Neutrophil (primary cell): ENCODE data around the gene FXYD4.

ENCODE experiments used
- H3K27ac ChIP-seq: fragments of 200-600 bp; sonication (generic); 2 replicates; pipeline ENCODE4 v1.5.1; 2016; ENCODE audit warnings: mild to moderate bottlenecking, moderate library complexity
- H3K27me3 ChIP-seq: fragments of 200-600 bp; sonication (generic); 2 replicates; pipeline ENCODE4 v1.6.0; 2016; ENCODE audit warnings: mild to moderate bottlenecking
- H3K36me3 ChIP-seq: fragments of 200-600 bp; sonication (generic); 2 replicates; pipeline ENCODE4 v1.5.1; 2017
- H3K4me1 ChIP-seq, 2 experiments: fragments of 200-600 bp in 1 of 2; sonication (generic) in 1 of 2; 1 replicate in 1 of 2; 2 replicates in 1 of 2; pipeline versions ENCODE4 v1.5.1 to v1.6.1; 2013 to 2016; ENCODE audit warnings: low read depth in 1 of 2, low read length in 1 of 2, mild to moderate bottlenecking in 1 of 2, moderate library complexity in 1 of 2; ENCODE audit not compliant: control insufficient read depth in 1 of 2, insufficient read depth in 1 of 2
- H3K4me3 ChIP-seq, 2 experiments: fragments of 200-600 bp in 1 of 2; sonication (generic) in 1 of 2; 1 replicate in 1 of 2; 2 replicates in 1 of 2; pipeline ENCODE4 v1.5.1; 2013 to 2016; ENCODE audit warnings: low read depth in 1 of 2, low read length in 1 of 2, mild to moderate bottlenecking in 1 of 2, moderate library complexity in 1 of 2
- H3K9me3 ChIP-seq: fragments of 200-600 bp; sonication (generic); 2 replicates; pipeline ENCODE4 v1.5.1; 2016
- TF ChIP-seq, protein P1 (sequence below): fragments of 200-600 bp; sonication (generic); IDR thresholded peaks from 2 replicates; pipeline ENCODE4 v1.5.1; 2016; ENCODE audit warnings: antibody characterized with exemption

Gene FXYD4

GRCh38 chr10:43424416-43424815, 53.0 kb downstream of the FXYD4 start:
- no peaks in the 10 kb centered on the region for H3K36me3 ChIP-seq
- TF ChIP-seq, protein P1, sequence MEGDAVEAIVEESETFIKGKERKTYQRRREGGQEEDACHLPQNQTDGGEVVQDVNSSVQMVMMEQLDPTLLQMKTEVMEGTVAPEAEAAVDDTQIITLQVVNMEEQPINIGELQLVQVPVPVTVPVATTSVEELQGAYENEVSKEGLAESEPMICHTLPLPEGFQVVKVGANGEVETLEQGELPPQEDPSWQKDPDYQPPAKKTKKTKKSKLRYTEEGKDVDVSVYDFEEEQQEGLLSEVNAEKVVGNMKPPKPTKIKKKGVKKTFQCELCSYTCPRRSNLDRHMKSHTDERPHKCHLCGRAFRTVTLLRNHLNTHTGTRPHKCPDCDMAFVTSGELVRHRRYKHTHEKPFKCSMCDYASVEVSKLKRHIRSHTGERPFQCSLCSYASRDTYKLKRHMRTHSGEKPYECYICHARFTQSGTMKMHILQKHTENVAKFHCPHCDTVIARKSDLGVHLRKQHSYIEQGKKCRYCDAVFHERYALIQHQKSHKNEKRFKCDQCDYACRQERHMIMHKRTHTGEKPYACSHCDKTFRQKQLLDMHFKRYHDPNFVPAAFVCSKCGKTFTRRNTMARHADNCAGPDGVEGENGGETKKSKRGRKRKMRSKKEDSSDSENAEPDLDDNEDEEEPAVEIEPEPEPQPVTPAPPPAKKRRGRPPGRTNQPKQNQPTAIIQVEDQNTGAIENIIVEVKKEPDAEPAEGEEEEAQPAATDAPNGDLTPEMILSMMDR: no peak
- no peak overlapping the region for H3K27ac ChIP-seq
- no peaks in the 10 kb centered on the region for H3K9me3 ChIP-seq
- H3K27me3 ChIP-seq: no peaks in the 10 kb centered on the region
- H3K4me3 ChIP-seq: no peak overlapping the region
- peaks cover 18 to 23% of the 10 kb centered on the region in 2 experiments for H3K4me1 ChIP-seq
